HepG2 (cell line): ENCODE measurements around the gene ATAD3C. TPM values are rescaled to one million over a fixed set of nuclear protein-coding genes. Genes with fewer than 3 reads are reported as not detected.

Experiments used
- ATAC-seq: fragments of 200-7000 bp; cut with Tn5 transposase; 3 replicates; pipeline ENCODE4 v1.9.1; 2020; ENCODE audit warnings: mild to moderate bottlenecking, moderate library complexity
- BruUV-seq: library from RNA; stranded (reverse); fragments of 400-500 nt; replicated peaks from 2 replicates; lab custom pipeline; 2021; lab: Mats Ljungman, UMichigan
- CTCF ChIA-PET: fragments of 300-600 bp; formaldehyde crosslinking; extraction: SDS; loops from one replicate; lab custom pipeline; 2021; ENCODE audit warnings: low total read pairs, inconsistent platforms, low intra/inter-chr PET ratio; lab: Yijun Ruan, JAX
- POLR2A ChIA-PET: fragments of 350-600 bp; sonication (Branson Sonifier 250); formaldehyde crosslinking; loops from one replicate; lab custom pipeline; 2020; ENCODE audit warnings: antibody characterized with exemption, inconsistent platforms; lab: Yijun Ruan, JAX
- DNase-seq: peaks from one replicate; pipeline ENCODE4 v3.0.0-alpha.2; 2015; ENCODE audit warnings: low spot score
- FAIRE-seq: peaks from 3 replicates; lab custom pipeline; 2011; peaks lifted over from hg19 to GRCh38; lab: Jason Lieb, UNC
- H2AFZ ChIP-seq: one replicate; pipeline ENCODE4 v1.6.1; 2011; ENCODE audit warnings: low read length, inconsistent platforms
- H3K27ac ChIP-seq: fragments of 300-600 bp; 3 replicates; pipeline ENCODE4 v1.8.0; 2011; ENCODE audit warnings: mixed run types, mild to moderate bottlenecking, mixed read lengths, low read length, inconsistent platforms; ENCODE audit not compliant: insufficient read depth; ENCODE audit errors: extremely low read length
- H3K27me3 ChIP-seq, 2 experiments: fragments of 200-600 bp in 1 of 2; 2 replicates in 1 of 2; 3 replicates in 1 of 2; pipeline versions ENCODE4 v1.6.0 to v1.8.0; 2011; ENCODE audit warnings: low read length in 2 of 2, mild to moderate bottlenecking in 2 of 2, moderate library complexity in 2 of 2, inconsistent platforms in 1 of 2; ENCODE audit not compliant: insufficient read depth in 2 of 2, control insufficient read depth in 1 of 2
- H3K36me3 ChIP-seq, 2 experiments: fragments of 200-600 bp in 1 of 2; replicated peaks in 1 of 2; 2 replicates in 1 of 2; 3 replicates in 1 of 2; pipeline versions ENCODE4 v1.5.1 to v1.8.0; 2011; ENCODE audit warnings: low read length in 2 of 2, inconsistent platforms in 1 of 2; ENCODE audit not compliant: insufficient read depth in 2 of 2, control insufficient read depth in 1 of 2
- H3K4me1 ChIP-seq: 2 replicates; pipeline ENCODE4 v1.5.1; 2012; ENCODE audit warnings: low read length, inconsistent platforms; ENCODE audit not compliant: insufficient read depth
- H3K4me2 ChIP-seq: 2 replicates; pipeline ENCODE4 v1.6.0; 2011; ENCODE audit warnings: low read depth, low read length, inconsistent platforms
- H3K4me3 ChIP-seq, 3 experiments: fragments of 200-600 bp in 1 of 3; sonication (generic), shearing (Covaris generic) in 1 of 3; replicated peaks in 1 of 3; 2 replicates each; pipeline ENCODE4 v1.5.1; 2011 to 2016; ENCODE audit warnings: low read length in 3 of 3, inconsistent platforms in 2 of 3, low read depth in 2 of 3, mild to moderate bottlenecking in 2 of 3, control low read depth in 1 of 3, mixed read lengths in 1 of 3; ENCODE audit not compliant: insufficient read depth in 1 of 3
- H3K79me2 ChIP-seq: one replicate; pipeline ENCODE4 v1.6.1; 2011; ENCODE audit warnings: low read length, inconsistent platforms; ENCODE audit not compliant: insufficient read depth
- H3K9ac ChIP-seq: 2 replicates; pipeline ENCODE4 v1.6.0; 2011; ENCODE audit warnings: mild to moderate bottlenecking, low read depth, low read length, inconsistent platforms; ENCODE audit not compliant: insufficient read depth
- H3K9me3 ChIP-seq: 2 replicates; pipeline ENCODE4 v1.5.1; 2012; ENCODE audit warnings: mild to moderate bottlenecking, low read length
- H4K20me1 ChIP-seq: 2 replicates; pipeline ENCODE4 v1.6.0; 2011; ENCODE audit warnings: inconsistent platforms, mild to moderate bottlenecking, low read length, moderate library complexity; ENCODE audit not compliant: insufficient read depth
- AGO1 ChIP-seq: fragments of 200-400 bp; formaldehyde crosslinking; IDR thresholded peaks from 2 replicates; pipeline ENCODE4 v1.6.1; 2017; ENCODE audit warnings: mild to moderate bottlenecking, low read depth, low read length, moderate library complexity; ENCODE audit not compliant: poor library complexity, severe bottlenecking
- SOX5 ChIP-seq: IDR thresholded peaks from 2 replicates; pipeline ENCODE4 v1.6.1; 2016; ENCODE audit warnings: borderline replicate concordance
- SP2 ChIP-seq: sonication (generic); formaldehyde crosslinking; IDR thresholded peaks from 2 replicates; pipeline ENCODE4 v1.5.1; 2020; ENCODE audit warnings: mild to moderate bottlenecking, missing genetic modification reagents
- TIGD3 ChIP-seq: sonication (generic); formaldehyde crosslinking; IDR thresholded peaks from 2 replicates; pipeline ENCODE4 v1.5.1; 2020; ENCODE audit warnings: mild to moderate bottlenecking, missing genetic modification reagents, borderline replicate concordance
- ZC3H4 ChIP-seq: sonication (generic); formaldehyde crosslinking; IDR thresholded peaks from 2 replicates; pipeline ENCODE4 v1.4.0; 2020; ENCODE audit warnings: missing genetic modification reagents, borderline replicate concordance
- ZMAT3 ChIP-seq: sonication (generic); formaldehyde crosslinking; conservative IDR thresholded peaks from 2 replicates; pipeline ENCODE4 v1.7.0; 2021; ENCODE audit warnings: missing genetic modification reagents
- ZNF230 ChIP-seq: sonication (generic); formaldehyde crosslinking; IDR thresholded peaks from 2 replicates; pipeline ENCODE4 v1.4.0; 2020; ENCODE audit warnings: mild to moderate bottlenecking, missing genetic modification reagents
- ZNF329 ChIP-seq: sonication (generic); formaldehyde crosslinking; IDR thresholded peaks from 2 replicates; pipeline ENCODE4 v1.9.0; 2021; ENCODE audit warnings: low read depth, mild to moderate bottlenecking, missing genetic modification reagents
- ZNF383 ChIP-seq: sonication (generic); formaldehyde crosslinking; IDR thresholded peaks from 2 replicates; pipeline ENCODE4 v1.4.0; 2020; ENCODE audit warnings: missing genetic modification reagents, mild to moderate bottlenecking, borderline replicate concordance
- ZNF431 ChIP-seq: sonication (generic); formaldehyde crosslinking; IDR thresholded peaks from 2 replicates; pipeline ENCODE4 v1.9.0; 2022; ENCODE audit warnings: missing genetic modification reagents, low read depth, mild to moderate bottlenecking, borderline replicate concordance
- ZNF552 ChIP-seq: sonication (generic); formaldehyde crosslinking; IDR thresholded peaks from 2 replicates; pipeline ENCODE4 v1.9.0; 2022; ENCODE audit warnings: missing genetic modification reagents, mild to moderate bottlenecking, borderline replicate concordance
- ZNF563 ChIP-seq: sonication (generic); formaldehyde crosslinking; IDR thresholded peaks from 2 replicates; pipeline ENCODE4 v1.8.0; 2022; ENCODE audit warnings: mild to moderate bottlenecking, moderate library complexity, missing genetic modification reagents
- ZNF737 ChIP-seq: sonication (generic); formaldehyde crosslinking; IDR thresholded peaks from 2 replicates; pipeline ENCODE4 v1.5.0; 2020; ENCODE audit warnings: missing genetic modification reagents, mild to moderate bottlenecking, borderline replicate concordance
- WGBS: methylation state at CpG from one replicate; pipeline ENCODE4 v1.1.6; 2017; ENCODE audit warnings: low lambda C conversion rate; 5-methylcytosine and 5-hydroxymethylcytosine counted together
- in situ Hi-C: cut with HindIII; loops from 2 replicates; pipeline ENCODE4 v1.10.0; 2017; ENCODE audit warnings: low pct_unique_long_range_greater_than_20kb; ENCODE audit not compliant: extremely low pct_ligation_motif_present
- intact Hi-C: fragments of 100-400 bp; cut with micrococcal nuclease; formaldehyde crosslinking; loops from one replicate; pipeline ENCODE4 v1.10.0; 2022; ENCODE audit not compliant: unreplicated experiment
- polyA plus RNA-seq, 8 experiments: library from polyadenylated mRNA; depleted of rRNA in 3 of 8; stranded (reverse) in 7 of 8; unstranded in 1 of 8; fragments of >200 nt; fragmentation: Illumina TruSeq in 4 of 8; extraction: Trizol in 4 of 8; gene quantifications; 2 replicates each; pipeline versions ENCODE4 v1.2.1 to v1.2.3, GENCODE V29; 2011 to 2016; ENCODE audit warnings: low read depth in 4 of 8, missing spikeins in 1 of 8, mixed read lengths in 1 of 8; ENCODE audit not compliant: insufficient read depth in 1 of 8
- total RNA-seq, 5 experiments: library from RNA; depleted of rRNA; stranded (reverse); fragments of >200 nt; fragmentation: Illumina TruSeq; extraction: Trizol; gene quantifications; 2 replicates each; pipeline ENCODE4 v1.2.3, GENCODE V29; 2016; ENCODE audit warnings: low read depth in 1 of 5
- TF ChIP-seq, protein P1 (sequence below): conservative IDR thresholded peaks from 2 replicates; pipeline ENCODE4 v1.6.1; 2018; ENCODE audit warnings: missing genetic modification reagents
- TF ChIP-seq, protein P2 (sequence below): sonication (generic); formaldehyde crosslinking; IDR thresholded peaks from 2 replicates; pipeline ENCODE4 v1.4.0; 2020; ENCODE audit warnings: missing genetic modification reagents, borderline replicate concordance

Gene ATAD3C
- total and polyA plus RNA-seq, 2 of the 13 experiments (the other 11 are each of a cell fraction or from before 2014, with no cell fraction given): 2.4 to 3.2 TPM

DNA sequence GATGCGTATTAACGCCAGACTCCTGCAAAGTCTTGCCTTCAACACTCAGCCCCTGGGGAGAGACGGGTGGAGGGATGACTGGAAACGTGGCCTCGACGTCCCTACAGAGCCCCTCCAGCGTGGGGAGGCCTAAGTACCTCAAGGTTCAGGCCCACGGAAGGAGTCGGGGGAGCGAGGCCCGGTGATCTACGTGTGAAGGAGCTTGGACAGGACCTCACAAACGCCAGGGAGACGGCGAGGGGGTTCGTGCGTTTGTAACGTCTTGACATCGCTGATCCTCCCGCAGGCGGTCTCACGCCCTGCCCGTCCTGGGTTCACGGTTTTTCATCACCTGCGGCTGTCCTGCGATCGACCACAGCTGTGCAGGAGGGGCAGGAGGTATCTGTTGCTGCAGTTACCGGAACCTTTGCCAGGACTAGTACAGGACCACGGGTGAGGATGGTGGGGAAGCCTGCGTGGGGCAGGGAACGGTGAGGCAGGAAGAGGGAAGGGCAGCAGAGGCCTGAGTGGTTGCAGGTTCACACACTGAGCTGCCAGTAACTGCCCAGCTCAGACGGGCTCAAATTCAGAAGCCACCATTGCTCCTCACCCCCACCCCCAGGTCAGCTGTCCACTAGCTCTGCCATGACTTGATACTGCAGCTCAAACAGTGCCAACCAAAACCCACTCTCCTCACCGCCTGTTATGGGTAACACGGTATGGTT is 49.5 kb upstream of the ATAD3C start:
- peaks cover 45% of the 10 kb centered on the region for H3K79me2 ChIP-seq
- POLR2A ChIA-PET: interaction anchor here (0.7 to 12.4 kb wide), 15 partner anchors 8 to 111 kb away, joined by 3 to 355 read pairs (median 15); partner anchors contain the start of genes ANKRD65, ATAD3A, AURKAIP1 and DVL1
- H3K4me3 ChIP-seq: peak overlapping the region; percentile 75 to 95 (median 89)
- peak overlapping the region; percentile 90 for H3K9ac ChIP-seq
- peak overlapping the region; percentile 85 for H3K27ac ChIP-seq
- peak overlapping the region; percentile 94 for H3K4me2 ChIP-seq
- no peak overlapping the region for H2AFZ ChIP-seq
- WGBS: 4% methylated on average over 19 of the region's 34 CpGs
- peaks cover 10 to 42% of the 10 kb centered on the region in 2 experiments; a peak in 4 of 5 replicates for H3K36me3 ChIP-seq
- no peaks in the 10 kb centered on the region for H3K27me3 ChIP-seq
- CTCF ChIA-PET: no interaction called here
- ATAC-seq (peak; percentile 0; the same call in 2 of the 3 replicates), DNase-seq (no peak), FAIRE-seq (no peak)
- intact Hi-C loops: loop anchor here (2.0 kb wide), 1 partner anchor 23 kb away; no protein-coding TSS in a partner anchor
- in situ Hi-C loops: loop anchor here (5.0 kb wide), 1 partner anchor 37 kb away; the partner anchor contains the start of gene VWA1
- H3K9me3 ChIP-seq: no peaks in the 10 kb centered on the region
- BruUV-seq: no TSS peak
- peaks cover 56% of the 10 kb centered on the region for H3K4me1 ChIP-seq
- peaks cover 17% of the 10 kb centered on the region for H4K20me1 ChIP-seq
- TF ChIP-seq ZNF563 (CRISPR knock-in tag) (0 out of 2 replicates have a peak, but pooled peaks have one; percentile 32), ZNF431 (CRISPR knock-in tag) (no peak), ZNF230 (CRISPR knock-in tag) (0 out of 2 replicates have a peak, but pooled peaks have one; percentile 7), ZNF737 (peak; percentile 36; the same call in 1 of the 2 replicates), SP2 (CRISPR knock-in tag) (no peak), ZNF383 (0 out of 2 replicates have a peak, but pooled peaks have one; percentile 36), ZNF329 (CRISPR knock-in tag) (peak; percentile 0; the same call in 1 of the 2 replicates), ZMAT3 (CRISPR knock-in tag) (peak; percentile 4; the same call in 1 of the 2 replicates), AGO1 (peak; percentile 37), ZNF552 (CRISPR knock-in tag) (0 out of 2 replicates have a peak, but pooled peaks have one; percentile 4), ZC3H4 (CRISPR knock-in tag) (peak; percentile 35; the same call in 1 of the 2 replicates), SOX5 (CRISPR knock-in tag) (no peak), TIGD3 (peak; percentile 62; the same call in 1 of the 2 replicates)
- TF ChIP-seq, protein P1, sequence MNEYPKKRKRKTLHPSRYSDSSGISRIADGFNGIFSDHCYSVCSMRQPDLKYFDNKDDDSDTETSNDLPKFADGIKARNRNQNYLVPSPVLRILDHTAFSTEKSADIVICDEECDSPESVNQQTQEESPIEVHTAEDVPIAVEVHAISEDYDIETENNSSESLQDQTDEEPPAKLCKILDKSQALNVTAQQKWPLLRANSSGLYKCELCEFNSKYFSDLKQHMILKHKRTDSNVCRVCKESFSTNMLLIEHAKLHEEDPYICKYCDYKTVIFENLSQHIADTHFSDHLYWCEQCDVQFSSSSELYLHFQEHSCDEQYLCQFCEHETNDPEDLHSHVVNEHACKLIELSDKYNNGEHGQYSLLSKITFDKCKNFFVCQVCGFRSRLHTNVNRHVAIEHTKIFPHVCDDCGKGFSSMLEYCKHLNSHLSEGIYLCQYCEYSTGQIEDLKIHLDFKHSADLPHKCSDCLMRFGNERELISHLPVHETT (CRISPR knock-in tag): no peak
- TF ChIP-seq, protein P2, sequence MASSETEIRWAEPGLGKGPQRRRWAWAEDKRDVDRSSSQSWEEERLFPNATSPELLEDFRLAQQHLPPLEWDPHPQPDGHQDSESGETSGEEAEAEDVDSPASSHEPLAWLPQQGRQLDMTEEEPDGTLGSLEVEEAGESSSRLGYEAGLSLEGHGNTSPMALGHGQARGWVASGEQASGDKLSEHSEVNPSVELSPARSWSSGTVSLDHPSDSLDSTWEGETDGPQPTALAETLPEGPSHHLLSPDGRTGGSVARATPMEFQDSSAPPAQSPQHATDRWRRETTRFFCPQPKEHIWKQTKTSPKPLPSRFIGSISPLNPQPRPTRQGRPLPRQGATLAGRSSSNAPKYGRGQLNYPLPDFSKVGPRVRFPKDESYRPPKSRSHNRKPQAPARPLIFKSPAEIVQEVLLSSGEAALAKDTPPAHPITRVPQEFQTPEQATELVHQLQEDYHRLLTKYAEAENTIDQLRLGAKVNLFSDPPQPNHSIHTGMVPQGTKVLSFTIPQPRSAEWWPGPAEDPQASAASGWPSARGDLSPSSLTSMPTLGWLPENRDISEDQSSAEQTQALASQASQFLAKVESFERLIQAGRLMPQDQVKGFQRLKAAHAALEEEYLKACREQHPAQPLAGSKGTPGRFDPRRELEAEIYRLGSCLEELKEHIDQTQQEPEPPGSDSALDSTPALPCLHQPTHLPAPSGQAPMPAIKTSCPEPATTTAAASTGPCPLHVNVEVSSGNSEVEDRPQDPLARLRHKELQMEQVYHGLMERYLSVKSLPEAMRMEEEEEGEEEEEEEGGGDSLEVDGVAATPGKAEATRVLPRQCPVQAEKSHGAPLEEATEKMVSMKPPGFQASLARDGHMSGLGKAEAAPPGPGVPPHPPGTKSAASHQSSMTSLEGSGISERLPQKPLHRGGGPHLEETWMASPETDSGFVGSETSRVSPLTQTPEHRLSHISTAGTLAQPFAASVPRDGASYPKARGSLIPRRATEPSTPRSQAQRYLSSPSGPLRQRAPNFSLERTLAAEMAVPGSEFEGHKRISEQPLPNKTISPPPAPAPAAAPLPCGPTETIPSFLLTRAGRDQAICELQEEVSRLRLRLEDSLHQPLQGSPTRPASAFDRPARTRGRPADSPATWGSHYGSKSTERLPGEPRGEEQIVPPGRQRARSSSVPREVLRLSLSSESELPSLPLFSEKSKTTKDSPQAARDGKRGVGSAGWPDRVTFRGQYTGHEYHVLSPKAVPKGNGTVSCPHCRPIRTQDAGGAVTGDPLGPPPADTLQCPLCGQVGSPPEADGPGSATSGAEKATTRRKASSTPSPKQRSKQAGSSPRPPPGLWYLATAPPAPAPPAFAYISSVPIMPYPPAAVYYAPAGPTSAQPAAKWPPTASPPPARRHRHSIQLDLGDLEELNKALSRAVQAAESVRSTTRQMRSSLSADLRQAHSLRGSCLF (CRISPR knock-in tag): no peak
